Activated CD8-positive, alpha-beta memory T cell treated with anti-CD3 and anti-CD28 coated beads, Interleukin-2, amount 50 U/mL, for 1 hour (primary cell): ENCODE results near the gene NTN1.
"Not testable (repeated sequence)": the region's sequence is repeated elsewhere in the genome, so short reads cannot be mapped to it uniquely, and the experiment has no call there.

Experiments
- DNase-seq: peaks from one replicate; pipeline ENCODE4 v3.0.0-alpha.2; 2020; ENCODE audit errors: extremely low read depth

NTN1 gene

GRCh38 chr17:9123594-9124553 lies 102.6 kb downstream of the NTN1 start:
- DNase-seq = no peak

DNA sequence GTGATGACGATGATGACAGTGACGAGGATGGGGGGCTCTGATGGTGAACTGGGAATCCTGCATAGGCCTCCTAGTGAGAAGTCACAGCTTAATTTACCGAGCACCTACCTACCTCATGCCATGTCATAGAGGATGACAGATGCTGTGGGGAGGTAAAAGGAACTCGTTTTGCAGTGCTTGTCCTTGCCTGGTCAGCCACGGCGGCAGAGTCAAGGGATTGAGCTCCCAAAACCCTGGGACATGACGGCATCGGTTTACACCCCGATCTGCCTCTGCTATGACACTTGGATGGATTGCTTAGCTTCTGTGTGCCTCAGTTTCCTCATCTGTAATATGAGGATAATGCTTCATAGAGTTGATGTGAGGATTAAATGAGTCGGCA lies 103.2 kb downstream of the NTN1 start:
- DNase-seq = no peak

DNA sequence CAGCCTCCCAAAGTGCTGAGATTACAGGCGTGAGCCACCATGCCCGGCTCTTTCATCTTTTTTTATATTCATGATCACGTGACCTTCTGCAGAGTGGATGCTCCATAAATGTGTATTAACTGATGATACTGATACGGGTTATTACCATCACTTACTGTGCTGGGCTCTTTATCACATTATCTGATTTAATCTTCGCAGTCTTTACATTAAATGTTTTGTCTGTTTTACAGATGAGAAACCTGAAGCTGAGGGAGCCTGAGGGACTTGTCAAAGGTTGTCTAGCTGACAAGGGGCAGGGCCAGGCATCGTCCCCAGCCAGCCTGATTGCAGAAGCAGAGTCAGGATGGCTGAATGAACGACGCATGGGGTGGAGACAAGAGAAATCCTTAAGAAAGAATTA lies 104.4 kb downstream of the NTN1 start:
- DNase-seq = no peak

DNA sequence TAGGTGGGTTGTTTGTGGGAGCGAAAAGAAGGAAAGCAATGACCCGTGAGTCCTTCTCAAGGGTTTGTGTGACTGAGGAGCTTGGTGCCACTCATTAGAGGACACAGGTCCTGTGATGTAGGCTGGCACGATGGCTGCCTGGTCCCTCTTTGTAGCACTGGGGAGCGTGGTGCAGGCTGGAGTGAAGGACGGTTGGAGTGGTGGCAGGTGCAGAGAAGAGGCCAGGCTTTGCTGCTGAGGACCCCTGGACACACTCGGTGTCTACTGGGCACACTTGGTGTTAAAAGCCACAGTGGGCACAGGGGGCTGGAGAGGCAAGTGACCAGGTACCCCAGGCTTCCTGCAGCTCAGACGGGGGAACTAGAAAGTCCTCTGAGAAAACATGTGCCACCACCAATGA lies 106.0 kb downstream of the NTN1 start:
- DNase-seq = no peak

DNA sequence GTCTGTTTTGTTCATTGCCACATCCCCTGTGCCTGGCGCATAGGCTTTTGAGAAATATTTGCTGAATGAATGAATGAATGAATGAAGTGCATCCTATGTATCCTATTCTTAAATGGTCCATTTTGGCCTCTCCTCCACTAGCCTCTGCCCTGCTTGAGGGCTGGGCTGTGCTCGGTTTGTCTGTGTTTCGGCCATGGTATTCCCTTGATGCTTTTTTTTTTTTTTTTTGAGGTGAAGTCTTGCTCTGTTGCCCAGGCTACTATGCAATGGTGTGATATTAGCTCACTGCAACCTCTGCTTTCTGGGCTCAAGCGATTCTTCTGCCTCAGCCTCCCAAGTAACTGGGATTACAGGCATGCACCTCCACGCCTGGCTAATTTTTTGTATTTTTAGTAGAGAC lies 110.1 kb downstream of the NTN1 start:
- DNase-seq = no peak

- no peak for DNase-seq
Measured at GRCh38 chr17:9132291-9132690, 111.0 kb downstream of the NTN1 start.

DNA sequence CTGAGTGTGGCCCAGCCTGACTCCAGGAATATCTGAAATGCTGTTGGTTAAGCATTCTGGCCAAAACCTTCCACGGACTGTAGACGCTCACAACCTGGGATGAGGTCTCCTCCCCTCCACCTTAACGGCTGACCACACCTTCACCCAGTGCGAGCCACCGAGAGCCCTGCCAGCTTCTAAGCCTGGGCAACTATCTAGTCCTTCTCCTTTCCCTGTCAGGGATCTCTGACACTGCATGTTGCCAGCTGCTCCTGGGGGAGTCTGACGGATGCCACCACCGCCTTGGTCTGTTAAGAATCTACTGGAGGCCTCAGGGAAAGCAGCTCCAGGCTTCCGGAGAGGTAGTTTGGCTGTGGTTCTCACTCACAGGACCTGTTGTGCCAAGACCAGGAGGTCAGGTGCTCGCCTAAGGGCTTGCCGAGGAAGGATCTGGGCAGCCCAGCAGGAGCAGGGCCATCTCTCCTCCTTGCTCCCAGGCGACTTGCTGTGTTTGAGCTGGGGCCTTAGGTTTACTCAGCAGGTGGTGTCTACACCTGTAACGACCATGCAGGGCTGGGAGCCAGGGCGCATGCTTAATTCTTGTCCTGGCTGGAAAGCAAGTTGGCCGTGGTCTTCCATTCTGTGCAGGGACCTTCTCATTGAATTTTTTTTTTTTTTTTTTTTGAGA lies 111.8 kb downstream of the NTN1 start:
- DNase-seq = no peak

DNA sequence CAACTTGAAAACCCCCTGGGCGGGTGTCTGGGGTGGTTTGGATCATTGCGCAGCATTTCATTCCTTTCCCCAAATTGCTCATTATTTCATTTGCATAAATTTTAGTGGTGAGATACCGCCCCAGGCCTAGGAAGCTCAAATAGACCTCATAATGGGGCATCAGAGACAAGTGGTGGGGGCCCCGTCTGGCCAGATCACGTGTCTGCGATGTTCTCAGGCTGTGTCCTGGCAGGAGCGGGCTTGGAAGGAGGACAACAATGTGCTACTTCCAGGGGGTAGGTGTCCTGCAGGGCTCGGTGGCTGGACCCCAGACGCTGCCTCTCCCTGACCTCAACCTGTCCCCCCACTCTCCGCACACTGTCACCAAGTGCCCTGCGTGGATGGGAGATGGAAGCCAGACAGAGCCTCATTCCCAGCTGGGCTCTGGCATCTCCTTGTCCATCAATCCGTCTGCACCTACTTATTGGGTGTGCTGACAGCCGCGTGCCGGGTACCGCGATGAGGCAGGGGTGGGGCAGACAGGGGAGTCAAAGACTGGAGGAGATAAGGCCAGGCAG lies 116.9 kb downstream of the NTN1 start:
- DNase-seq = no peak

DNA sequence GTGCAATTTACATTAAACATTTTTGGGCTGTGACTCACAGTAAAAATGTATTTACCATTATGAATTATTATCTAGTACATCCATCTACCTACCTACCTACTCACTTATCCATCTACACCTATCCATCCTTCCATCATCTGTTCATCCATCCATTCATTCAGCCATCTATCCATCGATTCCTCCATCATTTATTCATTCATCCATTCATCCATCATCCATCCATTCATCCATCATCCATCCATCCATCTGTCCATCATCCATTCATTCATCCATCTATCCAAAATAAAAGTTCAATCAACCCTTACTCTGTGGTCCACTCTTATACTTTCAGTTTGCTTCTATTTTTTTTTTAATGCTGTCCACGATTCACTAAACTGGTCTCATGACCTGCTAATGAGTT lies 118.4 kb downstream of the NTN1 start:
- DNase-seq = no peak

DNA sequence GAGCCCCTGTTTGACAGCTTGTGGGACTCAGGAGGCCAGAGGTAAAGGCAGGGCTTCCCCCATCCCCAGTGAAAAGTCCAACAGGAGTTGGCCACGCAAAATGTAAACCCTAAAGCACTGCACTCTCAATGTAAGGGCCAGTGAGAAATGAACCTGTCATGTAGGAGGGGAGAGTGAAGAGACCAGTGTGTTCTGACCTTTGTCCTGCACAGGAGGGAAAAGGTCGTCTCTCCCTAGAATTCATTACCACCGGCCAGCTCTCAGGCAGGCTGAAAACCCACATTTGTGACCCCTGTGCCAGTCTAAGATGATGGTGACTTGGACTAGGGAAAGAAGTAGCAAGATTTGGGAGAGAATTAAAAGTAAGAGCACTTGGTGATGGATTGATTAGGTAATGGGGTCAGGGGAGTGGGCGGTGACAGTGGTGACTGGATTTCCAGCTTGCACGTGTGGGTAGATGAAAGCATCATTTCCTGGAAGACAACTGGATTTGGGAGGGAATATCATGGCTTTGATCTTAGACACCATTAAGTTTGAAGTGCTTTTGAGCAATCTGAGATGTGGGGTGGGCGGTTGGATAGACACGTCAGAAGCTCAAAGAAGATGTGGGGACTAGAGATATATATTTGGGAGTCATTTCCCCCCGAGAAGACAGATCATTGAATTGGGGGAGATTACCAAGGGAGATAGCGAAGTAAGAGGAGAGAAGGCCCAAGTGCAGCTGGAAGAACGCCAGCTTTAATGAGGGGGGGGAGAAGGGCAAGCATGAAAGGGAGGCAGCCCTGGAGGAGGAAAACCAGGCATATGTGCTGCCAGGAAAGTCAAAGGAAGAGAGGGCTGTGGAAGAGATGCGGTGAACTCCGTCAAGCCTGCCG lies 119.5 kb downstream of the NTN1 start:
- no peak for DNase-seq

- no peak for DNase-seq
Measured at GRCh38 chr17:9141425-9141753, 120.1 kb downstream of the NTN1 start.

GRCh38 chr17:9142772-9143494 lies 121.6 kb downstream of the NTN1 start:
- no peak for DNase-seq

DNA sequence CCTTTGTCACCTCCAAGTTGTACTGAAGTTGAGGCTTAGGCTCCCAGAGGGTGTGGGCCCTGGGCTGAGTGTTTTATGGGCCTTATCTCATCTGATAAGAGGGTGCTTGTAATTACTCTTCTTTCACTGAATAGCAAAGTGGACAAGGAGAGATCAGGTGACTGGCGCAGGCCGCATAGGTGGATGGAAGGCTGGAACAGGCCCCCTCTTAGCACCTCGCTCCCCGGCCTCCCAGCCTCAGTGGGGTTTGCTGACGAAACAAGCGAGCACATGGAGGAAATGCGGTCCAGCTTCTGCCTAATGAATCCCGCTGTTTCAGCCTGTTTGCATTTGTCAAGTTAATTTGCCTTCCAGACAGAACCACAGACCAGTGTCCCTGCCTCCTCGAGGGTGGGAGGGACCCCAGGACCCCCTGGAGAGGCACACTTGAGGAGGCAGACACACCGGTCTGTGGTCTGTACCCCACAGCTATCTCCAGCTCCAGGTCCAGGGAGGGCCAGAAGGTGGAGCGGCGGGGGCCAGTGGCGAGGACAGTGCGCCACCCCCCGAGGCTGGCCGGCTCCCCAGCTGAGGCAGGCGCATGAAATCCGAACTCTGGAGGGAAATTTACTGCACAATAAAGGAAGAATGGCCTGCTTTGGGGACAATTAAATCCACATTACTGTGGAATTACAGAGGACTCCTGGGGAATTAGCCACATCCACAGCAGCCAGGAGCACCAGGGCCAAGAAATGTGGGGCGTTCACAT lies 123.4 kb downstream of the NTN1 start:
- DNase-seq = no peak

- DNase-seq = no peak
Measured at GRCh38 chr17:9146064-9146463, 124.8 kb downstream of the NTN1 start.

DNA sequence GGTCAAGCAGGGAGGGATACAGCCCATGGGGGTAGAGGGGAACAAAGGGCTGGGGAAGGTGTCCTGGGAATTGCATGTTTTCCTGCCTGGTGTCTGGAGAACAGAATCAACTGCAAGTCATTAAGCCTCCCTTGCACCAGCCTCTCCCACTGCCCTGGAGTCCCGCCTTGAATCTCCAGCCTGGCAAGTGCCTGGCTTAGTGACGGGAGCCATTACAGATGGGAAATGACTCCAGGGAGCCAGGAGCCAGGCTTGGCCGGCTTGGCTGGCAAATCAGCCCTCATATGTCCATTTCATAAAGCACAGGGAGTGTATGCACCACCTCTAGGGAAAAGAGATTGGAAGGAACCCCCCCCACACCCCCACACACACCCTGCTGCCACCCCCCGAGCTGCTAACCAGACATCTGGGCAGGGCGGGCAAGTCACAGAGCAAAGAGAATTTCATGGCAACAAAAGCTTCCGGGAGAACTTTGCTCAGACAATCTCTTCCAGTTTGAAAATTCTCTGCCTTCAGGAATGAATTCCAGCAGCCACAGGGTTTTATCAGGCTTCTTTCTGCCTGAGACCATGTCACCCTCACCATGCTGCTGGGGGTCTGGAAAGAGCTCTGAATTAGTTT lies 127.7 kb downstream of the NTN1 start:
- DNase-seq = no peak

DNA sequence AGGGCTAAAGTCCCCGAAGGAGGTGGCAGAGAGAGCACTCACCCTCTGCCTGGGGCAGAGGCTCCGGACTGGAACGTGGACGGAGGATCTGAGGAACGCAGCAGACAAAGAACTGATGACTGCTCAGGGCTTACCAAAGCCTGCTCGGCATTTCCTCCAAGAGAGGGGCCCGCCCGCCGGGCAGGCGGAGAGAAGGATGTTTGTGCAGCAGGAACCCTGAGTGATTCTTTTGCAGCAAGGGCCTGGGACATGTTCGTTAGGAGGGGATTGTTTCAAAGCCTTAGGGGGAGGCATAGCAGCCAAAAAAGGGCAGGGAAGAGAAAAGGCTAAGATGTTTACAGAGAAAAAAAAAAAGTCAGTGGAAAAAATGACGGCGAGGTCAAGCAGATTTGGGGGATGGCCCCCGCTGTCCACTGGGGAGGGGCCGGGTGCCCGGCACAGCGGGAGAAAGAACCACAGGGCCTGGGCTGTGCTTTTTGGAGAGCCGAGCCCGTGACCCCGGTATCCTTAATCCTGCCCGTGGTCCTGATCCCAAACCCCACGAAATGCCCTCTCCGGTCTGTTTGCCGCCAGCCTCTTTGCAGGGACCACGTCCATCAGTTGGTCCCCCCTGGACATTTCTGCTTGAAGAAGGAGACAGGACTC lies 129.3 kb downstream of the NTN1 start:
- DNase-seq = no peak

DNA sequence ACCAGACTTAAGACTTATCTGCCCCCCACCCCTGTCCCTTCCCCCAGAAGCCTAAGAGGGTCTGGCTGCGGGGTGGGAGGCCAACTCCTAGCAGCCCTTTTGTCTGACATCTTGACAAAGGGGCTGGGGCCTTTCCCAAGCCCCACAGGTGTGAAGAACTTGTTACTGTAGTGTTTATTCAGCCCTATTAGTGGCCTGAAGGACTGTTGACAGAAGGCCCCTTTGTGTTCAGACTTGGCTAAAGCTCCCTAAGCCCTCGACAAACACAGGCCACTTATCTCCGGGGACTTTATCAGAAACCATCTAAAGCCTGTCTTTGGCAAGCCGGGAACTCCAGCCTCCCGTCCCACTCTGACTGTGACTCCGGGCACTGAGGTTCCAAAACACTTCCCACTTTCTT lies 129.8 kb downstream of the NTN1 start:
- DNase-seq = no peak

DNA sequence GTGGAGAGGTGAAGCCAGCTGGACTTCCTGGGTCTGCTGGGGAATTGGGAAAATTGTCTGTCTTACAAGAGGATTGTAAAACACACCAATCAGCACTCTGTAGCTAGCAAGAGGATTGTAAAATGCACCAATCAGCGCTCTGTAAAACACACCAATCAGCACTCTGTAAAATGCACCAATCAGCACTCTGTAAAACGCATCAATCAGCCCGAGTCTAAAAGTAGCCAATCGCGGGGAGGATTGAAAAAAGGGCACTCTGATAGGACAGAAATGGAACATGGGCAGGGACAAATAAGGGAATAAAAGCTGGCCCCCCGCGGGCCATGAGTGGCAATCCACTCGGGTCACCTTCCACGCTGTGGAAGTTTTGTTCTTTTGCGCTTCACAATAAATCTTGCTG lies 130.4 kb downstream of the NTN1 start:
- DNase-seq = not testable (repeated sequence)

GRCh38 chr17:9158544-9159452 lies 137.5 kb downstream of the NTN1 start:
- no peak for DNase-seq
